HG03575 (cell line): ENCODE measurements around the gene PRKCSH.
A peak's percentile ranks its signal among the peaks of the same experiment; 100 is the strongest.
"Not testable (repeated sequence)": the region's sequence is repeated elsewhere in the genome, so short reads cannot be mapped to it uniquely, and the experiment has no call there.

Source experiments
- ATAC-seq: cut with Tn5 transposase; IDR thresholded peaks from one replicate; pipeline ENCODE4 v1.9.1; 2021; ENCODE audit not compliant: unreplicated experiment, insufficient number of reproducible peaks, low FRiP score; ENCODE audit errors: extremely low read depth

PRKCSH gene

GRCh38 chr19:11464333-11465265 is 29.2 kb downstream of the PRKCSH start:
- no peak for ATAC-seq

GRCh38 chr19:11465600-11465999 is 30.2 kb downstream of the PRKCSH start:
- ATAC-seq = no peak

GRCh38 chr19:11468266-11468845 is 32.9 kb downstream of the PRKCSH start:
- not testable (repeated sequence) for ATAC-seq

GRCh38 chr19:11473725-11474124 is 38.3 kb downstream of the PRKCSH start:
- no peak for ATAC-seq

GRCh38 chr19:11475343-11475742 is 39.9 kb downstream of the PRKCSH start:
- not testable (repeated sequence) for ATAC-seq

- ATAC-seq = no peak
Measured at GRCh38 chr19:11475861-11476260, 40.4 kb downstream of the PRKCSH start.

- ATAC-seq = no peak
Measured at GRCh38 chr19:11478167-11479089, 43.0 kb downstream of the PRKCSH start.

- no peak for ATAC-seq
Measured at GRCh38 chr19:11479090-11479897, 43.9 kb downstream of the PRKCSH start.

GRCh38 chr19:11479898-11480714 is 44.7 kb downstream of the PRKCSH start:
- ATAC-seq = no peak

GRCh38 chr19:11480715-11481533 is 45.5 kb downstream of the PRKCSH start, which contains the start of gene ELAVL3:
TSS of gene ELAVL3 (minus strand) at chr19:11481046. CDS start at chr19:11480608, 438 bp downstream.
- ATAC-seq = no peak

- peak; percentile 26 for ATAC-seq
Measured at GRCh38 chr19:11481534-11482383, 46.3 kb downstream of the PRKCSH start.

- ATAC-seq = peak; percentile 18
Measured at GRCh38 chr19:11482384-11483050, 47.1 kb downstream of the PRKCSH start.

- no peak for ATAC-seq
Measured at GRCh38 chr19:11483366-11484111, 48.1 kb downstream of the PRKCSH start.

GRCh38 chr19:11485245-11485837 is 49.9 kb downstream of the PRKCSH start:
- ATAC-seq = no peak
